HFFc6 (cell line): ENCODE data around the gene SEPTIN1. TPM values are rescaled to one million over a fixed set of nuclear protein-coding genes. Genes with fewer than 3 reads are reported as not detected.

ENCODE experiments used
- DNase-seq: peaks from one replicate; pipeline ENCODE4 v3.0.0-alpha.2; 2018
- H3K27ac Mint-ChIP-seq: 2 replicates; pipeline ENCODE4 v1.8.0; 2020; ENCODE audit warnings: mild to moderate bottlenecking, mixed read lengths
- H3K27me3 Mint-ChIP-seq: 2 replicates; pipeline ENCODE4 v1.8.0; 2021; ENCODE audit warnings: mild to moderate bottlenecking, moderate library complexity, mixed read lengths; ENCODE audit not compliant: insufficient read depth
- H3K36me3 Mint-ChIP-seq: 2 replicates; pipeline ENCODE4 v1.8.0; 2021; ENCODE audit warnings: low read depth, mixed read lengths
- H3K4me1 Mint-ChIP-seq: 2 replicates; pipeline ENCODE4 v1.8.0; 2020; ENCODE audit warnings: low read depth, mixed read lengths
- H3K4me3 Mint-ChIP-seq: 2 replicates; pipeline ENCODE4 v1.8.0; 2020; ENCODE audit warnings: mild to moderate bottlenecking, moderate library complexity, mixed read lengths
- H3K9me3 Mint-ChIP-seq: 2 replicates; pipeline ENCODE4 v1.8.0; 2020; ENCODE audit warnings: mild to moderate bottlenecking, mixed read lengths
- CTCF ChIP-seq: fragments of 200-600 bp; sonication (generic); IDR thresholded peaks from 2 replicates; pipeline ENCODE4 v1.5.0; 2021; ENCODE audit warnings: antibody characterized with exemption, mild to moderate bottlenecking
- total RNA-seq, 6 experiments: library from RNA; stranded (reverse); fragmentation: NEBNext Ultra II Directional; extraction: Animal tissue kit (Norgen Biotek cat#: 25700); gene quantifications; 2 replicates in 1 of 6; 3 replicates in 5 of 6; pipeline ENCODE4 v1.2.3, GENCODE V29; 2021

SEPTIN1 gene
- total RNA-seq, 6 experiments from 2014 or later: 1.5 to 2.8 (median 1.8) TPM

GRCh38 chr16:30370456-30371247 lies 11.7 kb downstream of the SEPTIN1 start, which contains the start of gene TBC1D10B:
Gene TBC1D10B, minus strand, starts transcription at chr16:30370494. Its CDS starts 311 bp downstream, at chr16:30370183.
- TF ChIP-seq CTCF: peak; percentile 66
- Mint-ChIP-seq H3K36me3 (peaks cover 17% of the 10 kb centered on the region), H3K27ac (peak within 1 kb of the TSS; percentile 72), H3K9me3 (no peaks in the 10 kb centered on the region), H3K27me3 (peaks cover 9% of the 10 kb centered on the region; the same call in 1 of the 2 replicates), H3K4me1 (peaks cover 35% of the 10 kb centered on the region), H3K4me3 (peak within 1 kb of the TSS; percentile 89)
- peak; percentile 100 for DNase-seq

GRCh38 chr16:30369938-30370455 lies 12.4 kb downstream of the SEPTIN1 start:
- Mint-ChIP-seq H3K4me1 (peaks cover 39% of the 10 kb centered on the region), H3K9me3 (no peaks in the 10 kb centered on the region), H3K36me3 (peaks cover 17% of the 10 kb centered on the region), H3K27ac (peak overlapping the region; percentile 72), H3K4me3 (peak overlapping the region; percentile 89), H3K27me3 (peaks cover 9% of the 10 kb centered on the region; the same call in 1 of the 2 replicates)
- DNase-seq: no peak
- peak; percentile 33; the same call in 1 of the 2 replicates for TF ChIP-seq CTCF

GRCh38 chr16:30369091-30369937 lies 13.0 kb downstream of the SEPTIN1 start:
- peak overlapping the region; percentile 70 for H3K27ac Mint-ChIP-seq
- DNase-seq: no peak
- peaks cover 39% of the 10 kb centered on the region for H3K4me1 Mint-ChIP-seq
- H3K9me3 Mint-ChIP-seq: no peaks in the 10 kb centered on the region
- peak overlapping the region; percentile 89 for H3K4me3 Mint-ChIP-seq
- peaks cover 9% of the 10 kb centered on the region; the same call in 1 of the 2 replicates for H3K27me3 Mint-ChIP-seq
- TF ChIP-seq CTCF: no peak
- H3K36me3 Mint-ChIP-seq: peaks cover 17% of the 10 kb centered on the region

- DNase-seq: no peak
- Mint-ChIP-seq H3K27me3 (peaks cover 9% of the 10 kb centered on the region; the same call in 1 of the 2 replicates), H3K27ac (peak overlapping the region; percentile 70), H3K9me3 (no peaks in the 10 kb centered on the region), H3K4me1 (peaks cover 39% of the 10 kb centered on the region), H3K4me3 (peak overlapping the region; percentile 89), H3K36me3 (peaks cover 17% of the 10 kb centered on the region)
- TF ChIP-seq CTCF: no peak
Measured at GRCh38 chr16:30368792-30369090, 13.6 kb downstream of the SEPTIN1 start.

- H3K4me3 Mint-ChIP-seq: peak overlapping the region; percentile 89
- H3K27me3 Mint-ChIP-seq: peaks cover 9% of the 10 kb centered on the region; the same call in 1 of the 2 replicates
- peak overlapping the region; percentile 70 for H3K27ac Mint-ChIP-seq
- H3K36me3 Mint-ChIP-seq: peaks cover 21% of the 10 kb centered on the region
- peak; percentile 42 for DNase-seq
- peaks cover 39% of the 10 kb centered on the region for H3K4me1 Mint-ChIP-seq
- TF ChIP-seq CTCF: no peak
- H3K9me3 Mint-ChIP-seq: no peaks in the 10 kb centered on the region
Measured at GRCh38 chr16:30368122-30368791, 14.1 kb downstream of the SEPTIN1 start.
